PC-9 (cell line): ENCODE results near the gene GPATCH4. TPM values are rescaled to one million over a fixed set of nuclear protein-coding genes. Genes with fewer than 3 reads are reported as not detected.

ENCODE experiments used
- BruUV-seq: library from RNA; stranded (reverse); fragments of 400-500 nt; replicated peaks from 2 replicates; lab custom pipeline; 2021; lab: Mats Ljungman, UMichigan
- CTCF ChIA-PET: fragments of 300-600 bp; sonication (Branson Sonifier 250); formaldehyde crosslinking; loops from one replicate; lab custom pipeline; 2022; ENCODE audit warnings: antibody characterized with exemption; lab: Charles Lee
- POLR2A ChIA-PET: fragments of 300-600 bp; sonication (Branson Sonifier 250); formaldehyde crosslinking; loops from one replicate; lab custom pipeline; 2022; ENCODE audit warnings: antibody characterized with exemption; ENCODE audit not compliant: unreplicated experiment; lab: Charles Lee
- DNase-seq, 2 experiments: peaks; one replicate each; pipeline versions ENCODE4 v3.0.0 to v3.0.0-alpha.2; 2015 to 2022; ENCODE audit warnings: mixed read lengths in 1 of 2
- H2AFZ ChIP-seq: fragments of 200-600 bp; sonication (generic); 2 replicates; pipeline ENCODE4 v1.8.1; 2017; ENCODE audit warnings: antibody characterized with exemption
- H3F3A ChIP-seq: fragments of 200-600 bp; sonication (generic); 2 replicates; pipeline ENCODE4 v1.8.1; 2017; ENCODE audit warnings: antibody characterized with exemption, mild to moderate bottlenecking, low read depth; ENCODE audit not compliant: insufficient read depth
- H3K27ac ChIP-seq: fragments of 200-600 bp; sonication (generic); 2 replicates; pipeline ENCODE4 v1.6.1; 2016; ENCODE audit warnings: mixed run types
- H3K27me3 ChIP-seq: fragments of 200-600 bp; sonication (generic); 2 replicates; pipeline ENCODE4 v1.6.1; 2016; ENCODE audit warnings: low read depth, mixed run types; ENCODE audit not compliant: insufficient read depth
- H3K36me3 ChIP-seq: fragments of 200-600 bp; sonication (generic); 2 replicates; pipeline ENCODE4 v1.6.1; 2016; ENCODE audit warnings: low read depth, mixed run types
- H3K4me1 ChIP-seq: fragments of 200-600 bp; sonication (generic); replicated peaks from 2 replicates; pipeline ENCODE4 v1.6.1; 2016; ENCODE audit warnings: mixed run types; ENCODE audit not compliant: insufficient read depth
- H3K4me2 ChIP-seq: fragments of 200-600 bp; sonication (generic); 2 replicates; pipeline ENCODE4 v1.6.1; 2017; ENCODE audit warnings: mixed run types
- H3K4me3 ChIP-seq: fragments of 200-600 bp; sonication (generic); 2 replicates; pipeline ENCODE4 v1.6.1; 2016; ENCODE audit warnings: mixed run types
- H3K79me2 ChIP-seq: fragments of 200-600 bp; sonication (generic); 2 replicates; pipeline ENCODE4 v1.6.1; 2017; ENCODE audit warnings: low read depth, mixed run types
- H3K9me2 ChIP-seq: fragments of 200-600 bp; sonication (generic); 2 replicates; pipeline ENCODE4 v1.8.1; 2017; ENCODE audit warnings: mild to moderate bottlenecking; ENCODE audit not compliant: insufficient read depth
- H3K9me3 ChIP-seq: fragments of 200-600 bp; sonication (generic); 2 replicates; pipeline ENCODE4 v1.8.1; 2016; ENCODE audit warnings: low read depth; ENCODE audit not compliant: insufficient read depth
- H4K20me1 ChIP-seq: fragments of 200-600 bp; sonication (generic); 2 replicates; pipeline ENCODE4 v1.8.1; 2017; ENCODE audit not compliant: insufficient read depth
- CTCF ChIP-seq: fragments of 200-600 bp; sonication (generic); conservative IDR thresholded peaks from 2 replicates; pipeline ENCODE4 v1.6.1; 2017; ENCODE audit warnings: mixed run types, antibody characterized with exemption, mild to moderate bottlenecking, moderate library complexity
- EZH2 ChIP-seq: fragments of 200-600 bp; sonication (generic); IDR thresholded peaks from 2 replicates; pipeline ENCODE4 v1.8.0; 2017; ENCODE audit warnings: antibody characterized with exemption, low read depth
- intact Hi-C: fragments of 100-400 bp; cut with micrococcal nuclease; formaldehyde crosslinking; loops from one replicate; pipeline ENCODE4 v1.10.0; 2022; ENCODE audit not compliant: unreplicated experiment
- total RNA-seq: library from RNA; stranded (reverse); gene quantifications from 2 replicates; pipeline ENCODE4 v1.2.3, GENCODE V29; 2021

GPATCH4 gene
- total RNA-seq, 1 experiment from 2014 or later = 17.5 TPM

- peaks cover 11% of the 10 kb centered on the region for H3K79me2 ChIP-seq
- H3K27me3 ChIP-seq = no peaks in the 10 kb centered on the region
- H3K9me2 ChIP-seq = no peaks in the 10 kb centered on the region
- peaks cover 18% of the 10 kb centered on the region for H3K36me3 ChIP-seq
- H4K20me1 ChIP-seq = no peaks in the 10 kb centered on the region
- peak overlapping the region; percentile 78 for H3K4me2 ChIP-seq
- ChIA-PET POLR2A (no interaction called here), CTCF (interaction anchor here (0.5 to 0.7 kb wide), 2 partner anchors 15 to 136 kb away, joined by 3 to 5 read pairs; no protein-coding TSS in a partner anchor)
- peaks cover 53% of the 10 kb centered on the region; the same call in 1 of the 2 replicates for H3F3A ChIP-seq
- no peak for DNase-seq
- no peak overlapping the region for H2AFZ ChIP-seq
- intact Hi-C loops = no loop called here
- peak overlapping the region; percentile 76; the same call in 1 of the 2 replicates for H3K4me3 ChIP-seq
- BruUV-seq = TSS peak; percentile 41
- peaks cover 8% of the 10 kb centered on the region for H3K4me1 ChIP-seq
- TF ChIP-seq CTCF (no peak), EZH2 (no peak)
- H3K27ac ChIP-seq = no peak overlapping the region
- H3K9me3 ChIP-seq = no peaks in the 10 kb centered on the region
These were observed 8.2 kb downstream of the GPATCH4 start for GRCh38 chr1:156592910-156593660.

- H3K36me3 ChIP-seq = peaks cover 11% of the 10 kb centered on the region
- no TSS peak for BruUV-seq
- H3K9me3 ChIP-seq = no peaks in the 10 kb centered on the region
- DNase-seq = no peak
- H3K4me2 ChIP-seq = peak overlapping the region; percentile 78
- no peaks in the 10 kb centered on the region for H3K9me2 ChIP-seq
- peaks cover 45% of the 10 kb centered on the region; the same call in 1 of the 2 replicates for H3F3A ChIP-seq
- intact Hi-C loops = no loop called here
- no peaks in the 10 kb centered on the region for H3K27me3 ChIP-seq
- CTCF ChIA-PET = interaction anchor here (0.7 kb wide), 1 partner anchor 16 kb away, joined by 3 read pairs; no protein-coding TSS in a partner anchor
- H3K4me1 ChIP-seq = peaks cover 8% of the 10 kb centered on the region
- H3K27ac ChIP-seq = peak overlapping the region; percentile 23
- peaks cover 11% of the 10 kb centered on the region for H3K79me2 ChIP-seq
- H2AFZ ChIP-seq = peak overlapping the region; percentile 92
- POLR2A ChIA-PET = interaction anchor here (0.5 to 0.6 kb wide), 3 partner anchors 63 to 262 kb away, joined by 4 read pairs; no protein-coding TSS in a partner anchor
- TF ChIP-seq EZH2 (no peak), CTCF (no peak)
- H3K4me3 ChIP-seq = peak overlapping the region; percentile 76
- no peaks in the 10 kb centered on the region for H4K20me1 ChIP-seq
These were observed 8.9 kb downstream of the GPATCH4 start for GRCh38 chr1:156592158-156592909.
